IPS DF 19.7 (cell line): Measurements from ENCODE around the gene OS9.

ENCODE experiments used
- DNase-seq: peaks from one replicate; pipeline ENCODE4 v3.0.0-alpha.2; 2013; ENCODE audit warnings: low read depth, low spot score

OS9 gene

GRCh38 chr12:57751788-57752667, 58.1 kb downstream of the OS9 start, which contains the start of gene CDK4:
Gene CDK4 (minus strand): TSS chr12:57752310. CDS start chr12:57751717, 593 bp downstream.
- DNase-seq = peak; percentile 99

GRCh38 chr12:57752668-57753000, 58.7 kb downstream of the OS9 start:
- DNase-seq = no peak

GRCh38 chr12:57753756-57754337, 59.9 kb downstream of the OS9 start:
- DNase-seq = no peak

GRCh38 chr12:57754411-57755193, 60.7 kb downstream of the OS9 start, which contains the start of gene MARCHF9:
Gene MARCHF9 (plus strand): TSS chr12:57755103. CDS start chr12:57755529, 426 bp downstream.
- DNase-seq = no peak

GRCh38 chr12:57755194-57755453, 61.2 kb downstream of the OS9 start:
- DNase-seq = no peak

- DNase-seq = no peak
These were observed 61.8 kb downstream of the OS9 start for GRCh38 chr12:57755454-57756372.

- DNase-seq = no peak
These were observed 62.7 kb downstream of the OS9 start for GRCh38 chr12:57756406-57757341.

- no peak for DNase-seq
These were observed 63.8 kb downstream of the OS9 start for GRCh38 chr12:57757771-57758170.

- no peak for DNase-seq
These were observed 64.8 kb downstream of the OS9 start for GRCh38 chr12:57758552-57759359.

GRCh38 chr12:57759360-57759980, 65.5 kb downstream of the OS9 start:
- DNase-seq = no peak

GRCh38 chr12:57760347-57760982, 66.5 kb downstream of the OS9 start:
- DNase-seq = no peak

GRCh38 chr12:57761391-57761998, 67.6 kb downstream of the OS9 start:
- DNase-seq = no peak

- no peak for DNase-seq
These were observed 68.5 kb downstream of the OS9 start for GRCh38 chr12:57762463-57762862.

GRCh38 chr12:57763881-57764661, 70.1 kb downstream of the OS9 start:
- no peak for DNase-seq

GRCh38 chr12:57764662-57765002, 70.7 kb downstream of the OS9 start:
- no peak for DNase-seq

GRCh38 chr12:57765003-57765697, 71.2 kb downstream of the OS9 start:
- DNase-seq = no peak
